Naive B cell (primary cell): ENCODE data around the gene TMOD2. TPM values are rescaled to one million over a fixed set of nuclear protein-coding genes. Genes with fewer than 3 reads are reported as not detected.

ENCODE experiments used
- ATAC-seq, 2 donors: fragments of 150-1000 bp; cut with Tn5 transposase; 2 replicates each; pipeline ENCODE4 v1.10.0; 2021; ENCODE audit warnings: low read depth in 2 of 2, mild to moderate bottlenecking in 2 of 2, moderate library complexity in 2 of 2
- DNase-seq: peaks from one replicate; pipeline ENCODE4 v3.0.0; 2022
- H3K27ac Mint-ChIP-seq, 6 donors: one replicate each; pipeline ENCODE4 v1.8.0; 2020 to 2022; ENCODE audit warnings: mild to moderate bottlenecking in 6 of 6, mixed read lengths in 6 of 6, moderate library complexity in 5 of 6, inconsistent platforms in 2 of 6
- H3K27me3 Mint-ChIP-seq, 3 donors: one replicate each; pipeline ENCODE4 v1.8.0; 2021 to 2022; ENCODE audit warnings: mixed read lengths in 3 of 3, mild to moderate bottlenecking in 1 of 3
- H3K36me3 Mint-ChIP-seq, 2 donors: one replicate each; pipeline ENCODE4 v1.8.0; 2020 to 2022; ENCODE audit warnings: mixed read lengths in 2 of 2, inconsistent platforms in 1 of 2, mild to moderate bottlenecking in 1 of 2
- H3K4me1 Mint-ChIP-seq, 3 donors: one replicate each; pipeline ENCODE4 v1.8.0; 2020 to 2022; ENCODE audit warnings: mixed read lengths in 3 of 3, inconsistent platforms in 1 of 3, mild to moderate bottlenecking in 1 of 3, moderate library complexity in 1 of 3
- H3K4me3 Mint-ChIP-seq, 8 donors: one replicate each; pipeline ENCODE4 v1.8.0; 2020 to 2022; ENCODE audit warnings: mild to moderate bottlenecking in 8 of 8, mixed read lengths in 8 of 8, moderate library complexity in 8 of 8, inconsistent platforms in 2 of 8
- H3K9me3 Mint-ChIP-seq, 7 donors: one replicate each; pipeline ENCODE4 v1.8.0; 2020 to 2022; ENCODE audit warnings: mixed read lengths in 7 of 7, mild to moderate bottlenecking in 5 of 7, inconsistent platforms in 2 of 7, moderate library complexity in 1 of 7
- polyA plus RNA-seq, 6 donors: library from polyadenylated mRNA; unstranded; fragments of 300-500 nt; fragmentation: Illumina TruSeq; gene quantifications; one replicate each; pipeline ENCODE4 v1.2.3, GENCODE V29; 2021; ENCODE audit warnings: low read depth in 6 of 6

TMOD2 gene
- polyA plus RNA-seq, 6 donors from 2014 or later = 1.4 to 4.1 (median 2.2) TPM

GRCh38 chr15:51724199-51724598, 27.2 kb upstream of the TMOD2 start:
- ATAC-seq (no peak), DNase-seq (no peak)
- H3K27me3 Mint-ChIP-seq = no peaks in the 10 kb centered on the region
- peaks cover 37 to 57% (median 56%) of the 10 kb centered on the region in 3 donors for H3K4me1 Mint-ChIP-seq
- H3K9me3 Mint-ChIP-seq = peaks cover 0 to 1% (median 0%) of the 10 kb centered on the region in 7 donors
- H3K27ac Mint-ChIP-seq = peak overlapping the region in 4 of 6 donors; percentile 56 to 74 (median 64)
- H3K36me3 Mint-ChIP-seq = peaks cover 13 to 19% of the 10 kb centered on the region in 2 donors
- H3K4me3 Mint-ChIP-seq = peak overlapping the region in 1 of 8 donors; percentile 63

GRCh38 chr15:51724673-51725072, 26.7 kb upstream of the TMOD2 start:
- ATAC-seq = no peak
- H3K27ac Mint-ChIP-seq = peak overlapping the region in 5 of 6 donors; percentile 30 to 78 (median 71)
- no peaks in the 10 kb centered on the region for H3K27me3 Mint-ChIP-seq
- peaks cover 13 to 19% of the 10 kb centered on the region in 2 donors for H3K36me3 Mint-ChIP-seq
- H3K9me3 Mint-ChIP-seq = peaks cover 0 to 1% (median 0%) of the 10 kb centered on the region in 7 donors
- H3K4me3 Mint-ChIP-seq = peak overlapping the region in 3 of 8 donors; percentile 16 to 81 (median 63)
- DNase-seq = no peak
- peaks cover 40 to 61% (median 56%) of the 10 kb centered on the region in 3 donors for H3K4me1 Mint-ChIP-seq

DNA sequence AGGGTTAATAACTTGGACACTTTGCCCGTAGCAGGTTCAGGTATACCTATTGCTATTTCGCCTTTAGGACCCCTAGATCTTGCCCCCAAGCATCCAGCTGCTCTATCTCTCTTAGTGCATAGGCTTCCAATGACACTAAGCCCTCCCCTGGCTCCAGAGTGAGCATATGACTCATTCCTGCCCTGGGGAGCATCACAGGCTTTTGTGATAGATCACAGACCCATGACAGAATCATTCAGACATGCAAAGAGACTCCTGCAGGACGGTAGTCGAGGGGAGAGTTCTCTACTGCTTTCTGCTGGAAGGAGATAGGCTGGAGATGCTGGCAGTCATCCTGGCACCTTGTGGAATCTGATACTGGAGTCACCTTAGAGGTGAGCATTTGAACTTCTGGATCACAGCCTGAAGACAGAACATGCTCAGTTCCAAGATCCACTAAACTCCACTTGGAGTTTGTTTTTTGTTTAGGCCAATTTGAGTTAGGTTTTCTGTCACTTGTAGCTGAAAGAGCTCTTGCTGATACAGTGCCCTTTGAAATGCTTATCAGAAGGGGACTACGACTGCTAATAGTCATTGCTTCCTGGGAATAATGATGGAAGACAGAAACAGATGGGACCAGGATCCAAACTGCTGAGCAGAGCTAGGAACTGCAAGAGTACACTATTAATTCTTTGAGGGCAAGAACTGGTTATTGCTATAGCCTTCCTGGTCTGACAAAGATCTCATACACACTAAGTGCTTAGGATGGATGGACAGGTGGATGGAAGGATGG, 24.9 kb upstream of the TMOD2 start:
- peak overlapping the region in 4 of 8 donors; percentile 15 to 80 (median 25) for H3K4me3 Mint-ChIP-seq
- H3K27me3 Mint-ChIP-seq = no peaks in the 10 kb centered on the region
- DNase-seq (no peak), ATAC-seq (peak; percentile 25 to 52)
- H3K27ac Mint-ChIP-seq = peak overlapping the region in 5 of 6 donors; percentile 38 to 92 (median 75)
- no peaks in the 10 kb centered on the region for H3K9me3 Mint-ChIP-seq
- peaks cover 56 to 78% (median 69%) of the 10 kb centered on the region in 3 donors for H3K4me1 Mint-ChIP-seq
- peaks cover 11 to 14% of the 10 kb centered on the region in 2 donors for H3K36me3 Mint-ChIP-seq

GRCh38 chr15:51727141-51727897, 24.1 kb upstream of the TMOD2 start:
- H3K27me3 Mint-ChIP-seq = no peaks in the 10 kb centered on the region
- peak overlapping the region in 5 of 6 donors; percentile 0 to 92 (median 79) for H3K27ac Mint-ChIP-seq
- ATAC-seq (no peak), DNase-seq (no peak)
- H3K9me3 Mint-ChIP-seq = no peaks in the 10 kb centered on the region
- peak overlapping the region in 4 of 8 donors; percentile 2 to 73 (median 25) for H3K4me3 Mint-ChIP-seq
- peaks cover 58 to 82% (median 72%) of the 10 kb centered on the region in 3 donors for H3K4me1 Mint-ChIP-seq
- H3K36me3 Mint-ChIP-seq = peaks cover 3 to 6% of the 10 kb centered on the region in 2 donors

DNA sequence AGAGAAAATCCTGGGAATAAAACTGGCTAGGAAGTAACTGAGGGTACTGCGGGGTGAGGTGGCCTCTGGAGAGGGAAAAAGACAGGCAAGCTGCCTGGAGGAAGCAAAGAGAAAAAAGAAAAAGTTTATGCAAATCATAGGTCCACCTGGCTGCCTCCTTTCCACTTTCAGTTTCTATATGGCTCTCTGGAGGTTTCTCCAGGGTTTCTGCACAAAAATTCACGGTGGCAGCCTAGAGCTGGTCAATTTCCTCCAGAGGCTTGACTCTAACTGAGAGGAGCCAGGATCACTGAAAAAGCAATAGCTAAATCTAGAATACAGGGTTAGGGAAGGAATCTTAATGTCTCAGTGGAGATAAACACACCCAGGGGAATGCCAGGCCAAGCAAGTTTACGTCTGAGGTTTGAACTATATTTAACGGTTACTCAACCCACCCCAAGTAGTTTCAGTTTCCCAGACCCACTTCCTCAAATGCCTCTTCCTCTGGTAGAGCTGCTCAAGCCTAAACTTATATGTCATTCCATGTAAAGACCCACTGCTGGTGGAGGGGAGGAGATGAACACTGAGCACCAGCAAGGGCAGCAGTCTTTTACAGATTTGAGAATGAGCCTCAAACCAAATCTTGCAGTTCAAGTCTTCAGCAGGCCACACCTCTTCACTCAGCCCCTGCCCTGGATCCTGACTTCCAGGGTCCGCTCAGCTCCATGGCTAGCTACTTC, 19.7 kb upstream of the TMOD2 start:
- ATAC-seq (peak; percentile 85 to 87), DNase-seq (peak; percentile 87)
- Mint-ChIP-seq H3K4me1 (peaks cover 79 to 98% (median 89%) of the 10 kb centered on the region in 3 donors), H3K27ac (peak overlapping the region; percentile 96 to 99 (median 98)), H3K36me3 (peaks cover 0 to 6% of the 10 kb centered on the region in 2 donors), H3K4me3 (peak overlapping the region; percentile 76 to 94 (median 89)), H3K9me3 (no peaks in the 10 kb centered on the region), H3K27me3 (no peaks in the 10 kb centered on the region)

DNA sequence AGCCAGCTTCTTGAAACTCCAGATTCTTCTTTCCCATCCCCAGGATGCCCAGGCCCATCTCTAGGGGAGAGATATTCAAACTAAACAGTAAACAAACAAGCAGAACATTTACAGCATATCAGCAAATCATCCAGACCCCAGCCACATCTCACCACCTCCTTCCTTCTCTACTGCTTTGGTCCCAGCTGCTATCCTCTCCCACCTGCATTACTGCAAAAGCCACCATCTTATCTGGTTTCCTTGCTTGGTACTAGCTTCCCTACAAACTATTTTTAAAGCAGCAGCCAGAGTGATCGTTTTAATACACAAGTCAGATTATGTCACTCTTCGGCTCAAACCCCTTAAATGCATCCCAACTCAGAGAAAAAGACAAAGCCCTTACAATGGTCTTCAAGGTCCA, 18.8 kb upstream of the TMOD2 start:
- Mint-ChIP-seq H3K4me1 (peaks cover 71 to 90% (median 81%) of the 10 kb centered on the region in 3 donors), H3K27ac (peak overlapping the region; percentile 96 to 99 (median 98)), H3K27me3 (no peaks in the 10 kb centered on the region), H3K4me3 (peak overlapping the region; percentile 76 to 94 (median 89)), H3K9me3 (no peaks in the 10 kb centered on the region), H3K36me3 (peaks cover 0 to 6% of the 10 kb centered on the region in 2 donors)
- ATAC-seq (no peak), DNase-seq (no peak)

DNA sequence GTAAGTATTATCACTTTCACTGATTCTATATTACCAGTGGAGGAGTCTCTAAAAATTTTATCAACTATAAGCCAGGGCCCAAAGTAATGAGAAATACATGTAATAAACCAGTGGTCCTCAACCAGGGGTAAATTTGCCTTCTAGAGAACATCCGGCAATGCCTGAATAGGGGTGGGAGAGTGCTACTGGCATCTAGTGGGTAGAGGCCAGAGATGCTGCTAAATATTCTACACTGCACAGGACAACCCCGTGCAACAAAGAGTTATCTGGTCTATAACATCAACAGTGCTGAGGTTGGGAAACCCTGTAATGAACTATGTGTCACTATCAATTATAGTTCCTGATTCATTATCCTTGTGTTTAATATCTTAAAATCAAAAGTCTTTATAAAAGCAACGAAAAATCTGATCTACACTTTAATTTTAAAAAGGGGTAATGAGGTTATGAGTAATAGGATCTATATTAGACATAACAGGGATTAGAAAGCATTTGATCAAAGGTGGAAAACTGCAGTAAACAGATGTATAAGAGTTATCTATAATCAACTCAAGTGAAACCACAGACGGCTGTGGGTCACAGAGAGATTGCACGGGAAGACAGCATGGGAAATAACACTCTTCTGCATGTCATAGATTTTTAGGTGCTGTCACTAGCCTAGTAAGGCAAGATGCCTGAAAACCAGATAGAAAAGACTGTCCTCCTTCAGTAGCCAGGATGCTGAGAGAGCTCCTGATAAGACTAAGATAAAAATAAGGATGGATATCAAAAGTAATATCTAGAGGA, 16.0 kb upstream of the TMOD2 start:
- DNase-seq = no peak
- no peaks in the 10 kb centered on the region for H3K9me3 Mint-ChIP-seq
- H3K27me3 Mint-ChIP-seq = no peaks in the 10 kb centered on the region
- peak overlapping the region; percentile 88 to 96 (median 95) for H3K4me3 Mint-ChIP-seq
- no peak for ATAC-seq
- H3K27ac Mint-ChIP-seq = peak overlapping the region; percentile 92 to 97 (median 96)
- H3K36me3 Mint-ChIP-seq = peaks cover 0 to 5% of the 10 kb centered on the region in 2 donors
- H3K4me1 Mint-ChIP-seq = peaks cover 66 to 79% (median 72%) of the 10 kb centered on the region in 3 donors

- no peak for ATAC-seq
- Mint-ChIP-seq H3K36me3 (no peaks in the 10 kb centered on the region), H3K27ac (peak overlapping the region; percentile 92 to 97 (median 96)), H3K27me3 (no peaks in the 10 kb centered on the region), H3K9me3 (no peaks in the 10 kb centered on the region), H3K4me1 (peaks cover 59 to 73% (median 66%) of the 10 kb centered on the region in 3 donors), H3K4me3 (peak overlapping the region; percentile 88 to 96 (median 95))
- no peak for DNase-seq
Measured at GRCh38 chr15:51736069-51736468, 15.3 kb upstream of the TMOD2 start.

- H3K4me1 Mint-ChIP-seq = peaks cover 51 to 64% (median 58%) of the 10 kb centered on the region in 3 donors
- peak overlapping the region; percentile 92 to 97 (median 96) for H3K27ac Mint-ChIP-seq
- no peaks in the 10 kb centered on the region for H3K36me3 Mint-ChIP-seq
- no peaks in the 10 kb centered on the region for H3K9me3 Mint-ChIP-seq
- ATAC-seq (peak; percentile 59 to 61), DNase-seq (peak; percentile 61)
- no peaks in the 10 kb centered on the region for H3K27me3 Mint-ChIP-seq
- peak overlapping the region; percentile 88 to 96 (median 95) for H3K4me3 Mint-ChIP-seq
Measured at GRCh38 chr15:51736751-51737521, 14.5 kb upstream of the TMOD2 start.

GRCh38 chr15:51737522-51738305, 13.7 kb upstream of the TMOD2 start, which contains the start of gene LYSMD2:
Gene LYSMD2 (minus strand): TSS chr15:51737655. CDS start chr15:51737622, 33 bp downstream.
- DNase-seq = peak; percentile 80
- peaks cover 44 to 56% (median 50%) of the 10 kb centered on the region in 3 donors for H3K4me1 Mint-ChIP-seq
- ATAC-seq = peak; percentile 66 to 67
- H3K4me3 Mint-ChIP-seq = peak within 1 kb of the TSS; percentile 88 to 96 (median 95)
- H3K27ac Mint-ChIP-seq = peak within 1 kb of the TSS; percentile 92 to 97 (median 96)
- H3K27me3 Mint-ChIP-seq = no peaks in the 10 kb centered on the region
- no peaks in the 10 kb centered on the region for H3K36me3 Mint-ChIP-seq
- no peaks in the 10 kb centered on the region for H3K9me3 Mint-ChIP-seq

- H3K36me3 Mint-ChIP-seq = no peaks in the 10 kb centered on the region
- DNase-seq = no peak
- no peaks in the 10 kb centered on the region for H3K9me3 Mint-ChIP-seq
- H3K27me3 Mint-ChIP-seq = no peaks in the 10 kb centered on the region
- peak overlapping the region; percentile 77 to 96 (median 90) for H3K4me3 Mint-ChIP-seq
- H3K4me1 Mint-ChIP-seq = peaks cover 35 to 48% (median 42%) of the 10 kb centered on the region in 3 donors
- H3K27ac Mint-ChIP-seq = peak overlapping the region; percentile 13 to 97 (median 88)
- ATAC-seq = no peak
Measured at GRCh38 chr15:51738553-51738952, 12.8 kb upstream of the TMOD2 start.
